HG03025 (cell line): ENCODE results near the gene SDR9C7.
"Not testable (repeated sequence)": the region's sequence is repeated elsewhere in the genome, so short reads cannot be mapped to it uniquely, and the experiment has no call there.

Experiments
- ATAC-seq: cut with Tn5 transposase; IDR thresholded peaks from one replicate; pipeline ENCODE4 v1.9.1; 2021; ENCODE audit warnings: mild to moderate bottlenecking, moderate library complexity; ENCODE audit not compliant: unreplicated experiment, low FRiP score

Gene SDR9C7

GRCh38 chr12:56933826-56934625 lies at the start of gene SDR9C7:
TSS of gene SDR9C7 (minus strand) at chr12:56934408. CDS start at chr12:56934261, 147 bp downstream.
- no peak for ATAC-seq

- no peak for ATAC-seq
These were observed 49.2 kb upstream of the SDR9C7 start for GRCh38 chr12:56983386-56983785.

GRCh38 chr12:56982578-56983236 lies 48.5 kb upstream of the SDR9C7 start:
- not testable (repeated sequence) for ATAC-seq

GRCh38 chr12:56980941-56981530 lies 46.8 kb upstream of the SDR9C7 start:
- no peak for ATAC-seq

GRCh38 chr12:56980268-56980667 lies 46.1 kb upstream of the SDR9C7 start:
- no peak for ATAC-seq

GRCh38 chr12:56979628-56980027 lies 45.4 kb upstream of the SDR9C7 start:
- ATAC-seq: no peak

- ATAC-seq: no peak
These were observed 44.4 kb upstream of the SDR9C7 start for GRCh38 chr12:56978397-56979138.

GRCh38 chr12:56977361-56977760 lies 43.2 kb upstream of the SDR9C7 start:
- not testable (repeated sequence) for ATAC-seq

GRCh38 chr12:56974224-56974623 lies 40.0 kb upstream of the SDR9C7 start:
- not testable (repeated sequence) for ATAC-seq

- not testable (repeated sequence) for ATAC-seq
These were observed 34.7 kb upstream of the SDR9C7 start for GRCh38 chr12:56968910-56969309.

GRCh38 chr12:56965997-56966642 lies 31.9 kb upstream of the SDR9C7 start:
- not testable (repeated sequence) for ATAC-seq

GRCh38 chr12:56965124-56965523 lies 30.9 kb upstream of the SDR9C7 start:
- ATAC-seq: not testable (repeated sequence)

- ATAC-seq: not testable (repeated sequence)
These were observed 29.3 kb upstream of the SDR9C7 start for GRCh38 chr12:56963557-56963956.

- ATAC-seq: not testable (repeated sequence)
These were observed 28.0 kb upstream of the SDR9C7 start for GRCh38 chr12:56962247-56962646.

- ATAC-seq: no peak
These were observed 24.2 kb upstream of the SDR9C7 start for GRCh38 chr12:56958422-56958821.

- ATAC-seq: no peak
These were observed 23.2 kb upstream of the SDR9C7 start, which contains the start of gene RDH16 for GRCh38 chr12:56957229-56958052. TSS of gene RDH16 (minus strand) at chr12:56957608. CDS start at chr12:56957462, 146 bp downstream.

- ATAC-seq: no peak
These were observed 21.5 kb upstream of the SDR9C7 start for GRCh38 chr12:56955631-56956256.

- no peak for ATAC-seq
These were observed 20.7 kb upstream of the SDR9C7 start for GRCh38 chr12:56954958-56955355.
